Prostate gland (tissue), 2 donors: Measurements from ENCODE around the gene PRPF31.

Experiments used
- POLR2A ChIP-seq: fragments of 450-650 bp; IDR thresholded peaks from one replicate; pipeline ENCODE4 v1.6.1; 2016; ENCODE audit warnings: antibody characterized with exemption, mild to moderate bottlenecking
- TF ChIP-seq, protein P1 (sequence below), 4 experiments: fragments of 200-600 bp in 2 of 4; fragments of 450-650 bp in 2 of 4; sonication (generic) in 2 of 4; IDR thresholded peaks; 1 replicate in 3 of 4; 2 replicates in 1 of 4; pipeline ENCODE4 v1.5.1; 2016 to 2019; ENCODE audit warnings: antibody characterized with exemption in 4 of 4, mild to moderate bottlenecking in 2 of 4, moderate library complexity in 2 of 4

DNA sequence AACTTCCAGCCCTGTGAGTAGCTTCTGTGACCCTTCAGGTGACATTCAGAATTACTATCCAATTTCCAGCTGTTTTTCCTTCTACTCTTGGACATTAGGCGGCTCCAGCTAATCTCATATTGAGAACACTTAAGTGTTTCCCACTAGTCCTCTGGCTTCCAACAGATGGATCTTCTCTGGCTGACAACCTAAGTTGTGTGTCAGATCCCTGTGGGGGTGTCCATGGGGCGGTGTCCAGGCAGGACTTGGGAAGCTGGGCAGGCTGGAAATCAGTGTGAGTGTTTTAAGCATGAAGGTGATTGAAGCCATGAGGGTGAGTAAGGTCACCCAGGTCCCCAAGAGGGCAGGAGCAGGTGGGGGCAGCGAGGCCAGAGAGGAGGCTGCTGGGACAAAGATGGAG lies 32.1 kb downstream of the PRPF31 start:
- TF ChIP-seq, protein P1, sequence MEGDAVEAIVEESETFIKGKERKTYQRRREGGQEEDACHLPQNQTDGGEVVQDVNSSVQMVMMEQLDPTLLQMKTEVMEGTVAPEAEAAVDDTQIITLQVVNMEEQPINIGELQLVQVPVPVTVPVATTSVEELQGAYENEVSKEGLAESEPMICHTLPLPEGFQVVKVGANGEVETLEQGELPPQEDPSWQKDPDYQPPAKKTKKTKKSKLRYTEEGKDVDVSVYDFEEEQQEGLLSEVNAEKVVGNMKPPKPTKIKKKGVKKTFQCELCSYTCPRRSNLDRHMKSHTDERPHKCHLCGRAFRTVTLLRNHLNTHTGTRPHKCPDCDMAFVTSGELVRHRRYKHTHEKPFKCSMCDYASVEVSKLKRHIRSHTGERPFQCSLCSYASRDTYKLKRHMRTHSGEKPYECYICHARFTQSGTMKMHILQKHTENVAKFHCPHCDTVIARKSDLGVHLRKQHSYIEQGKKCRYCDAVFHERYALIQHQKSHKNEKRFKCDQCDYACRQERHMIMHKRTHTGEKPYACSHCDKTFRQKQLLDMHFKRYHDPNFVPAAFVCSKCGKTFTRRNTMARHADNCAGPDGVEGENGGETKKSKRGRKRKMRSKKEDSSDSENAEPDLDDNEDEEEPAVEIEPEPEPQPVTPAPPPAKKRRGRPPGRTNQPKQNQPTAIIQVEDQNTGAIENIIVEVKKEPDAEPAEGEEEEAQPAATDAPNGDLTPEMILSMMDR (IDR thresholded peaks at IDR 0.05), result no peak
- TF ChIP-seq POLR2A, result no peak
